GM23338 (cell line): ENCODE measurements around the gene KNG1.

Experiments
- CTCF ChIP-seq, 2 experiments: fragments of 200-600 bp in 1 of 2; sonication (generic) in 1 of 2; conservative IDR thresholded peaks; 2 replicates each; pipeline versions ENCODE4 v1.5.1 to v1.6.1; 2016 to 2017; ENCODE audit warnings: antibody characterized with exemption in 2 of 2, low read depth in 2 of 2, mild to moderate bottlenecking in 2 of 2, moderate library complexity in 1 of 2
- ETS1 ChIP-seq: IDR thresholded peaks from 2 replicates; pipeline ENCODE4 v1.6.1; 2016; ENCODE audit warnings: antibody characterized with exemption
- EZH2 ChIP-seq: fragments of 200-600 bp; sonication (generic); IDR thresholded peaks from one replicate; pipeline ENCODE4 v1.8.0; 2017; ENCODE audit warnings: antibody characterized with exemption, mild to moderate bottlenecking, low read depth; ENCODE audit not compliant: unreplicated experiment
- EZH2phosphoT487 ChIP-seq: fragments of 200-600 bp; sonication (generic); IDR thresholded peaks from one replicate; pipeline ENCODE4 v1.8.1; 2018; ENCODE audit warnings: antibody characterized with exemption; ENCODE audit not compliant: unreplicated experiment
- JUNB ChIP-seq: IDR thresholded peaks from one replicate; pipeline ENCODE4 v1.6.1; 2016; ENCODE audit warnings: antibody characterized with exemption; ENCODE audit not compliant: unreplicated experiment
- POLR2AphosphoS5 ChIP-seq: IDR thresholded peaks from 2 replicates; pipeline ENCODE4 v1.6.1; 2016; ENCODE audit warnings: antibody characterized with exemption, low read depth
- REST ChIP-seq: IDR thresholded peaks from one replicate; pipeline ENCODE4 v1.6.1; 2018; ENCODE audit warnings: antibody characterized with exemption; ENCODE audit not compliant: unreplicated experiment
- STAT1 ChIP-seq: IDR thresholded peaks from one replicate; pipeline ENCODE4 v1.6.1; 2016; ENCODE audit warnings: antibody characterized with exemption; ENCODE audit not compliant: unreplicated experiment
- ZNF114 ChIP-seq: fragments of 250-450 bp; sonication (Bioruptor Pico); IDR thresholded peaks from 2 replicates; pipeline ENCODE4 v1.5.0; 2020; ENCODE audit warnings: mild to moderate bottlenecking, moderate library complexity

GRCh38 chr3:186683979-186684378 is 33.2 kb upstream of the KNG1 start:
- TF ChIP-seq CTCF (conservative IDR thresholded peaks at IDR 0.05; ENCODE audit: low read depth in 2 of 2) (no peak), JUNB (no peak), EZH2 (no peak), POLR2AphosphoS5 (no peak), ZNF114 (CRISPR knock-in tag) (no peak), REST (no peak), STAT1 (no peak), EZH2phosphoT487 (no peak), ETS1 (no peak)
